Chondrocyte (in vitro differentiated cells): ENCODE measurements around the gene CELF2. TPM values are rescaled to one million over a fixed set of nuclear protein-coding genes. Genes with fewer than 3 reads are reported as not detected.

ENCODE experiments used
- DNase-seq: peaks from one replicate; pipeline ENCODE4 v3.0.0; 2021; ENCODE audit warnings: mixed read lengths, low spot score
- H3K27ac Mint-ChIP-seq: one replicate; pipeline ENCODE4 v1.8.0; 2021; ENCODE audit warnings: mild to moderate bottlenecking, moderate library complexity, mixed read lengths; ENCODE audit not compliant: unreplicated experiment
- H3K27me3 Mint-ChIP-seq: 2 replicates; pipeline ENCODE4 v1.8.0; 2021; ENCODE audit warnings: low read depth, mixed read lengths
- H3K36me3 Mint-ChIP-seq: 2 replicates; pipeline ENCODE4 v1.8.0; 2021; ENCODE audit warnings: low read depth, mixed read lengths
- H3K4me1 Mint-ChIP-seq: 2 replicates; pipeline ENCODE4 v1.8.0; 2021; ENCODE audit warnings: low read depth, mild to moderate bottlenecking, mixed read lengths
- H3K4me3 Mint-ChIP-seq: one replicate; pipeline ENCODE4 v1.8.0; 2021; ENCODE audit warnings: mild to moderate bottlenecking, moderate library complexity, mixed read lengths; ENCODE audit not compliant: unreplicated experiment
- H3K9me3 Mint-ChIP-seq: 2 replicates; pipeline ENCODE4 v1.8.0; 2021; ENCODE audit warnings: low read depth, mixed read lengths
- total RNA-seq: library from RNA; stranded (reverse); gene quantifications from 3 replicates; pipeline ENCODE4 v1.2.1, GENCODE V29; 2021
- TF ChIP-seq, protein P1 (sequence below): fragments of 200-600 bp; sonication (generic); IDR thresholded peaks from 2 replicates; pipeline ENCODE4 v1.5.0; 2021; ENCODE audit warnings: antibody characterized with exemption, mild to moderate bottlenecking, moderate library complexity

Gene CELF2
- total RNA-seq, 1 donor from 2014 or later = 44.3 TPM

DNA sequence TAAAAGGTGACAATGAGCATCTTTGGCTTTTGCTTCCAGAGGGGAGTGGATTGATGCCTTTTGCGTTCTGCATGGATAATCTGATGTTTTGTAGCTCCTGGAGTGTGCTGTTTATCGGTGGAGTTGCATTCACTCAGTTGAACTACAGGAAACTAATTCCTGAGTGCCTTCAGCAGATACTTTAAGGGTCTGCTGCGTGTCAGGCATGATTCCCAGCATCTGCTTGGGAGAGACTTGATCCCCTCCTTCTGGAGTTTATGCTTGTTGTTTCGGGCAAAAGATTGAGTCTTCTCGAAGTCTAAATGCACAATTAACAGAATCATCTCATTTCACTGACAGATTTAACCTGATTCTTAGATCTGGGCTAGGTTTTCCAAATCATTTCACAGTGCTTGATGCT, 46.2 kb downstream of the CELF2 start:
- Mint-ChIP-seq H3K27ac (no peak overlapping the region), H3K4me1 (peaks cover 8% of the 10 kb centered on the region)
- TF ChIP-seq, protein P1, sequence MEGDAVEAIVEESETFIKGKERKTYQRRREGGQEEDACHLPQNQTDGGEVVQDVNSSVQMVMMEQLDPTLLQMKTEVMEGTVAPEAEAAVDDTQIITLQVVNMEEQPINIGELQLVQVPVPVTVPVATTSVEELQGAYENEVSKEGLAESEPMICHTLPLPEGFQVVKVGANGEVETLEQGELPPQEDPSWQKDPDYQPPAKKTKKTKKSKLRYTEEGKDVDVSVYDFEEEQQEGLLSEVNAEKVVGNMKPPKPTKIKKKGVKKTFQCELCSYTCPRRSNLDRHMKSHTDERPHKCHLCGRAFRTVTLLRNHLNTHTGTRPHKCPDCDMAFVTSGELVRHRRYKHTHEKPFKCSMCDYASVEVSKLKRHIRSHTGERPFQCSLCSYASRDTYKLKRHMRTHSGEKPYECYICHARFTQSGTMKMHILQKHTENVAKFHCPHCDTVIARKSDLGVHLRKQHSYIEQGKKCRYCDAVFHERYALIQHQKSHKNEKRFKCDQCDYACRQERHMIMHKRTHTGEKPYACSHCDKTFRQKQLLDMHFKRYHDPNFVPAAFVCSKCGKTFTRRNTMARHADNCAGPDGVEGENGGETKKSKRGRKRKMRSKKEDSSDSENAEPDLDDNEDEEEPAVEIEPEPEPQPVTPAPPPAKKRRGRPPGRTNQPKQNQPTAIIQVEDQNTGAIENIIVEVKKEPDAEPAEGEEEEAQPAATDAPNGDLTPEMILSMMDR = no peak

DNA sequence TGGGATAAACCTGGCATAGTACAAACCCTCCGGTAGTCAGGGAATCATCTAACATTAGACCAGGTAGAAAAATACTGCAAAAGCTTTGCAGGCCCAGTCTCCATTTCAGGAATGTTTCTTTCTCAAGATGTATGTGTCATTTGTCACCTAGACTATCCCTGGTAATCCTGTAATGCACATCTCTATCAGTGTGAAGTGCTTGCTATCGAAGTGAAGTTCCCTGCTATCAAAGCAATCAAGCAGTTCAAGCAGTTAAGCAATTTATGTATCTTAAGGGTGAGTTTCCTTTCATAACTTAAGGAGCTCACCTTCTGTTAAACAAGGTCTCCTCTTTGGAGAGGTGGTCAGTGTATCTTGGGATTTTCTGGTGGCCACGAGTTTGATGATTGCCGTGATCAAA, 47.2 kb downstream of the CELF2 start:
- H3K9me3 Mint-ChIP-seq = peaks cover 9% of the 10 kb centered on the region
- H3K27me3 Mint-ChIP-seq = no peaks in the 10 kb centered on the region
- no peak overlapping the region for H3K4me3 Mint-ChIP-seq
- DNase-seq = no peak
- H3K27ac Mint-ChIP-seq = no peak overlapping the region
- TF ChIP-seq, protein P1 = no peak
- peaks cover 10% of the 10 kb centered on the region for H3K4me1 Mint-ChIP-seq
- H3K36me3 Mint-ChIP-seq = peaks cover 6% of the 10 kb centered on the region

More for the DNA sequence above, 46.2 kb downstream of the CELF2 start:
- H3K4me3 Mint-ChIP-seq = no peak overlapping the region
- H3K9me3 Mint-ChIP-seq = peaks cover 9% of the 10 kb centered on the region
- H3K36me3 Mint-ChIP-seq = peaks cover 6% of the 10 kb centered on the region
- no peaks in the 10 kb centered on the region for H3K27me3 Mint-ChIP-seq
- no peak for DNase-seq

DNA sequence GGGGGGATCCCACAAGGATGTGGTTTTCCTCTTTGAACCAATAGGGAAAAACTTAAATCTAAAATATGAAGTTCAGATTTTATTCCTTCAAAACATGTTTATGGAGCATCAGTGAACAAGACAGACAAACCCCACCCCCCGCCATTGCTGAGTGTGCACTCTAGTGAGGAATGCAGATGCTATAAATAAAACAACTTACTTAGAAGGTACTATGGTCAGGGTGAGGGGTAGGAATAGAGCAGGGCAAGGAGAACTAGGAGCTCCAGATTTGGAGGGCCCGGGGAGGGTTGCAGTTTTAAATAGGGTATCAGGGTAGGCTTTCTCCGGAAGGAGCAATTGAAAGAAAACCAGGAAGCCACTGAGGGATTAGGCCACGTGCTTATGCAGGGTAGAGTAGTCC, 47.9 kb downstream of the CELF2 start:
- no peak for DNase-seq
- Mint-ChIP-seq H3K27me3 (no peaks in the 10 kb centered on the region), H3K36me3 (peaks cover 6% of the 10 kb centered on the region), H3K27ac (no peak overlapping the region), H3K4me1 (peaks cover 10% of the 10 kb centered on the region), H3K9me3 (peaks cover 9% of the 10 kb centered on the region), H3K4me3 (no peak overlapping the region)
- TF ChIP-seq, protein P1 = no peak

DNA sequence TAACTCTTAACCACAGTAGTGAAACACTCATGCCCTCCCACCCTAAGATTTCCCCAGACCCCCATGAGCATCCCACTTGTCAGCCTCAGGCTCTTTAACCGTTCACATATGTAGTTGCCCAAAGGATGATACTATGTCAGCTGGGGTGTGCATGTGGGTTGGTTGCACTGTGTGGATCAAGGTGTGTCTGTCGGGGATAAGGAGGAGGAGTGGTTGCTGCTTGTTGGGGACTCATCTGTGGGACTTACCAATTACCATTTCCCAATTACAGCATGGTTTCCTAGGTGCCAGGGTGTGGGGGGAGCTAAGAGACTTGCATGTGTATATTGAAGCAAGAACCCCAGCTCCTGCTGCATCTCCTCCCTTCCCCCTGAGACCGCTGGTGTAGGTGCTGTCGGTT, 48.8 kb downstream of the CELF2 start:
- H3K9me3 Mint-ChIP-seq = peaks cover 6% of the 10 kb centered on the region
- H3K4me1 Mint-ChIP-seq = peaks cover 10% of the 10 kb centered on the region
- H3K36me3 Mint-ChIP-seq = peaks cover 2% of the 10 kb centered on the region
- H3K4me3 Mint-ChIP-seq = no peak overlapping the region
- no peaks in the 10 kb centered on the region for H3K27me3 Mint-ChIP-seq
- DNase-seq = no peak
- TF ChIP-seq, protein P1 = no peak
- H3K27ac Mint-ChIP-seq = no peak overlapping the region

DNA sequence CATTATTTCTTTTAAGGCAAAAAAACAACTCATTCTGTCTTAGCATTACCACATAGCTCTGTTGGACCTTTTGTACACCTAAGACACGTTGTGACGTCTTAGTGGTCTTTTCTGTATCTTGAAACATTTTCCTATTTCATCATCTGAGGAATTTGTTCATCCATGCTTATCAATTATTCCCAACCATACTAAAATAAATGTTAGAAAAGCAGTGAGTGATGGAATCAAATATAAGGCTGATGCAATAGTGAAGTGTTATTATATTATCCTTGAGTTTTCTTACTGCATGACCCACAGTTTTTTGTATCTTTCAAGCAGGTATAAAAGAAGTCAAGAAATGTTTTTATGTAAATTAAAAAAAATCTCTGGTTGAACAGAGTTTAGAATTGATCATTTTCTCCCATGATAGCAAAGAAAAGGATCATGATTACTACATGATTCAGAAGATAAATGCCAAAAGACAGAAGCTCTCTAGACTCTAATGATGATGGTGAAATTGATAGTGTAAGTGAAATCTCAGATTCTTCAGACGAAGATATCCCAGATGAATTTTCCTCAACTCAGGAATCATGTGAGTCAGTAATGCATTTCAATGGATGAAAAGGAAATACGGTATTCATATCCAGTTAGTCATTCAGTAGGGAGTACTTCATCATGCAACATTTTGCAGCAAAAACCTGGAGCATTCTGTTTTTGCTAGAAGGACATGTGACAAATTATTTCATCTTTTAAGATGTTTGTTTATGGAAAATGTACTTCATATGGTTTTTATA, 51.4 kb downstream of the CELF2 start:
- H3K27ac Mint-ChIP-seq = peak overlapping the region; percentile 19
- no peak for DNase-seq
- H3K4me1 Mint-ChIP-seq = peaks cover 12% of the 10 kb centered on the region
- no peaks in the 10 kb centered on the region for H3K27me3 Mint-ChIP-seq
- no peak overlapping the region for H3K4me3 Mint-ChIP-seq
- TF ChIP-seq, protein P1 = no peak
- no peaks in the 10 kb centered on the region for H3K9me3 Mint-ChIP-seq
- H3K36me3 Mint-ChIP-seq = no peaks in the 10 kb centered on the region
